Mucosa of gallbladder (tissue), 1 donor: ENCODE results near the gene B3GAT1. TPM values are rescaled to one million over a fixed set of nuclear protein-coding genes. Genes with fewer than 3 reads are reported as not detected.

Source experiments
- DNase-seq: peaks from one replicate; pipeline ENCODE4 v3.0.0-alpha.2; 2020; ENCODE audit warnings: low spot score
- total RNA-seq: library from RNA; stranded (reverse); gene quantifications from one replicate; pipeline ENCODE4 v1.2.1, GENCODE V29; 2021
- donor health status: DM: no; HTN: no; CAD: no.

Gene B3GAT1
- total RNA-seq, 1 donor from 2014 or later, result 0.20 TPM

- no peak for DNase-seq
These were observed 29.7 kb upstream of the B3GAT1 start for GRCh38 chr11:134441706-134442105.

GRCh38 chr11:134441281-134441680 lies 29.2 kb upstream of the B3GAT1 start:
- no peak for DNase-seq

GRCh38 chr11:134440851-134441250 lies 28.8 kb upstream of the B3GAT1 start:
- DNase-seq, result no peak

- DNase-seq, result peak; percentile 27
These were observed 26.8 kb upstream of the B3GAT1 start for GRCh38 chr11:134438542-134439537.

- no peak for DNase-seq
These were observed 25.8 kb upstream of the B3GAT1 start for GRCh38 chr11:134437821-134438220.

DNA sequence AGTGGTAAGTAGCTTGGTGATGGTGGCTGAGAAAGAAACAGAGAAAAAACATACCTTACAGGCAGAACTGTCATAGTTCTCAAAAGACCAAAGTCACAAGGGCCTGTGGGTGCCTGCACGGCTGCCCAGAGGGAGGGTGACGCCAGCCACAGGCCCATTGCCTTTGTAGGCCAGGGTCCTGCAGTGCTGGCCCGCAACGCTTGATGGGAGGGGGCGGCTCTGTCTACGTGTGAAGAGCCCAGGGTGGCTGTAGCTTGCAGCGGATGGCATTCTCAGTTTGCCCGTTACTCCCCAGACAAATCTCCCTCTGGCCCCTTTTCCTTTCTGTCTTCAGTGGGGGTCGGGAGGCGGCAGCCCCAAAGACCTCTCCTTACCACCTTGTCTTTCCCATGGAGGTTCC lies 24.7 kb upstream of the B3GAT1 start:
- no peak for DNase-seq

- DNase-seq, result no peak
These were observed 21.8 kb upstream of the B3GAT1 start for GRCh38 chr11:134433806-134434205.

DNA sequence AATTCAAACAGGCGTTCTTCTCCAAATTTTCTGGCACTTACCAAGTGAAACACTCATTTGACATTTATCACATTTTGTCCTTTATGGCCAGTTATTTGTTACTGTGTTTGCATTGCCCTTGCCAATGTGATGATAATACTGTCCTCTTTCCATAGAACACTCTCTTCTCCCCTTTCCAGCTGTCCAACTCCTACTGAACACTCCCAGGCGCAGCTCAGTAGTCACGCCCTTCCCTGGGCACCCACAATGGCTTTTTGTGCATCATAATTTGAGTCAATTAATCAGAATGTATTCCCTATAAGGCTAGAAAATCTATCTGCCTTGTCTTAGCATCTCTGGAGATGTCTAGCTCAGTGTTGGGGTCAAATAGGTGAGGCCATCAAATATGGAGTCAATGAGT lies 21.2 kb upstream of the B3GAT1 start:
- DNase-seq, result no peak

- no peak for DNase-seq
These were observed 20.7 kb upstream of the B3GAT1 start for GRCh38 chr11:134432776-134433175.

DNA sequence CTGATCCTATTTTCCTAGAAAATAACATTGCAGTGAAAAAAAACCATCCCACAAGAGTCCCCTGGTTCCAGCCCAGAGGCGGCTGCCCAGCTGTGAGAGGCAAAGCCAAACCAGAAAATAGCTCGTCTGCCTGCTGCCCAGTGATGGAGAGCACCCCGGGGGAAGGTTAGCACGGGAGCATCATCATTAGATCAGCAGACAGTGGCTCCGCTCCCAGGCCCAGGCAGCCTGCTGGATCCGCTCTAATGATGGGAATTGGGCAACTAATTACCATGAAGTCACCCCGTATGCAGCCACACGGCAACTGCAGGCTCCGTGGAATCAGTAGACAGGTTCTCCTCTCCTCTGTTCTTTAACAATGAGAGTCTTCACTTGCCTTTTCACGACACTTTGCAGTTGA lies 17.1 kb upstream of the B3GAT1 start:
- DNase-seq, result no peak

DNA sequence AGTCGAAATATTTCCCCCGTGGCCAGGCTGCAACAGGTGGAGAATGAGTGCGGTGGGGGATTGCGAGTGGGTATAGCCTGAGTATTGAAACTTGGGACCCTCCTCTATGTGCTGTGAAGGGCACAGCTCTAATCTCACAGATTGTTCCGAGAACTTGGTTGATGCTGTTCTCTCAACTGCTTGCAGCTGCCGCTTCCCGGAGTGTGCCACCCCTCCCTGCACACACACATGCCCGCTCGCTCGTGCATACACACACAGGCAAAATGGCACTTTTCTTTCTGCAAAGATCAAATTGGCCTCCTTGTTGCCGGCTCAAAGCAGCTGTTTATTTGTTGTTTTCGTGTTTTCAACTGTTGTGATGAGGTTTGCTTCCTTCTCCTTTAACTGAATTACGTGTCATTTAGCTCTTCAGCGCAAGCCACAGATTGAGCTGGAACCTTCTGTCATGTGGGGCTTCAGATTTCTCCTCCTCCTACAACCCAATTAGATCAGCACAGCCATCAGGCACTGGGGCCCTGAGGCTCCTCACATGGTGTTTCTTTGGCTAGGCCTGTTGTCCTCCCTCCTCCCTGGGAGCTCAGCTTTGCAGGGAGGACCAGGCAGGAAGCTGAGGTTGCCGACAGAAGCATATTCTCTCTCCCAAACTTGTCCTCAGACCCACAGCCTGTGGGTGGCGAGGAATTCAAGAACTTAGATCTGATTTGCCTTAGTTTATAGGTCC lies 13.9 kb upstream of the B3GAT1 start:
- no peak for DNase-seq

DNA sequence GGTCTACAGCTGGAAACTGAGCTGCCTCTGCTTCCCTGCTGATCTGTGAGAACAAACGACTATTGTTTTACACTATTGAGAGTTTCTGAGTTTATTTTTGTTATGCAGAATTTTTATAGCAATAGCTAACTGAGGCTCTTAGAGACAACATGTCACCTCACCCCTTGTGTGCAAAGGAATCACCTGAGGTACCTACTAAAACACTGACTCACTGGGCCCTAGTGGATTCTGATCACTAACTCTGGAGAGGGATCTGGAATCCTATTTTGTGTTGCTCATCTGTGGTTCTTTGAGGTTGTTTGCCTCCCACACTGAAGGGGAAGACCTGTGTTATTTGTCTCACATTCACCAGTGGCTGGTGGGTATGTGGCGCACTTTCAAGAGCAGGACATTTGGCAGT lies 13.4 kb upstream of the B3GAT1 start:
- DNase-seq, result no peak

DNA sequence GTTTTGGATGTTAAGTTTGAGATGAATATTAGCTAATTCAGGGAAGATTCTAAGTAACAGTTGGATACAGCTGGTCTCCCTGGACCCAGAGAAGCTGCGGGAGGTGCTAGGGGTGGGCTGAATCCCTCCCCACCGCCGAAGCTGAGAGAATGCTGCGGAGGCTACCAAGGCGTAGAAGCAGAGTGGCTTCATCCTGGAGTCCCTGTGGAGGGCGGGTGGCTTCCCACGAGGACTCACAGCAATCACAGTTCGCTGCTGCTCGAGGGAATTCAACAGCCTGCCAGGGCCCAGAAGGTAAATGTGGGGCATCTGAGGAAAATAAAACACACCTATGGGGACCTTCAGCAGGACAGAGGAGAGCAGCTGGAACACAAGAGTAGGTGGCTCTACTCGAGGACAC lies 11.1 kb upstream of the B3GAT1 start:
- DNase-seq, result no peak

- DNase-seq, result peak; percentile 30
These were observed 6.1 kb upstream of the B3GAT1 start for GRCh38 chr11:134417871-134418840.

DNA sequence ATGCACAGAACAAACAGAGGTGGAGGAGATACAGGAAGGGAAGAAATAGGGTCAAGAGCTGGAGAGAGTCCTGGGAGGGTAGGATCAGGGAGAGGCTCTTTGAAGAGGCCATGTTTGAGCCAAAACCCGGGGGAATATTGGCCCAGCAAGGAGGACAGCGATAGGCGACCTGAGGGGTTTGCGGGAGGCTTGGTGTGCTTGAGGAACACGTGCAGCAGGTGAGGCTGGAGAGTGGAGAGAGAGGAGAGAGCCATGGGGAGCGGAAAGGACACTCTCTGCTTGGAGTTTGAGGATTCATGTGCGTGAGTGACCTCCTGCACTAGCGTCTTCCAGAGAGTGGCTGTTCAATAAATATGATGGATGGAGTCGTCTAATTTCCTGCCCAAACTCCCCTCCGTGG lies 4.7 kb upstream of the B3GAT1 start:
- DNase-seq, result no peak

- no peak for DNase-seq
These were observed 3.0 kb upstream of the B3GAT1 start for GRCh38 chr11:134414766-134415765.

- DNase-seq, result no peak
These were observed 2.0 kb upstream of the B3GAT1 start for GRCh38 chr11:134413826-134414731.

GRCh38 chr11:134413043-134413825 lies 1.2 kb upstream of the B3GAT1 start:
- DNase-seq, result no peak

- no peak for DNase-seq
These were observed 1.3 kb downstream of the B3GAT1 start for GRCh38 chr11:134410766-134411165.
